ENCODE data around the gene RAET1G.
A peak's percentile ranks its signal among the peaks of the same experiment; 100 is the strongest.
"Not testable (repeated sequence)": the region's sequence is repeated elsewhere in the genome, so short reads cannot be mapped to it uniquely, and the experiment has no call there.

The RAET1G gene

GRCh38 chr6:149953390-149953789 is 30.5 kb upstream of the RAET1G start:
- DNase-seq: not testable (repeated sequence)

GRCh38 chr6:149951626-149952025 is 28.7 kb upstream of the RAET1G start:
- no peak for DNase-seq

DNA sequence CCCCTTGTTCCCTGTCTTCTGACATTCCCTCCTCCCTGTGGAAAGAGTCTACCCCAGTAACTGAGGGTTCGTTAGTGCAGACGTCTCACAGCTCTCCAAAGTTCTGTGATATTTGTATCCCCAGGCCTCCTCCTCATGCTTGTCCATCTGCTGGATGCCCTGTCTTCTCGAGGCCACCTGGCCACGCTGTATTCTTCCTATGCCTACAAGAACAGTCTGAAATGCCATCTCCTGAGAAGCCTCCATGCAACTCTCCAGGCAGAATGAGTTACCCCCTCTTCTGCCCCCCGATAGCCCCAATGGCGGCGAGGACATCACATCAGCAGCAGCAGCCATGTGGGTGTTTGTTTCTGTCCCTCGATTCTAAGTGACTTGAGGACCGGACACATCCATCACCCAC is 28.2 kb upstream of the RAET1G start:
- DNase-seq: no peak

DNA sequence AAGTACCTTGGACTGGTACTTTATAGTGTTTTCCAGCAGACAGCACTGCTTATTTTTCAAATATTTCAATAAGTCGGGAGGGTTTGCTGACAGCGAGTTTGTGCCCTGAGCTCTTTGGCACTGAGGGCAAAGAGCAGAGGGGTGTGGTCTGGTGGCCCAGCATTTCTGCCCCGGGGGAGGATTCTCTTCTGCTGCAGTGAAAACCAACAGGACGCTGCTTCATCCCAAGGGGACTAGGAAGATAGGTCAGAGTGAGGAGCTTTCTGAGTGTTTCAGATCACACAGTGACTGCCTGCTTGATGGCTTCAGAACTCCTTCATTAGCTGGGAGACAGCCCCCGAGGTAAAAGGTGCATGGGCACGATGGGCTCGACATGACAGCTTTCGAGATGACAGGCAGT is 27.5 kb upstream of the RAET1G start:
- DNase-seq: no peak

DNA sequence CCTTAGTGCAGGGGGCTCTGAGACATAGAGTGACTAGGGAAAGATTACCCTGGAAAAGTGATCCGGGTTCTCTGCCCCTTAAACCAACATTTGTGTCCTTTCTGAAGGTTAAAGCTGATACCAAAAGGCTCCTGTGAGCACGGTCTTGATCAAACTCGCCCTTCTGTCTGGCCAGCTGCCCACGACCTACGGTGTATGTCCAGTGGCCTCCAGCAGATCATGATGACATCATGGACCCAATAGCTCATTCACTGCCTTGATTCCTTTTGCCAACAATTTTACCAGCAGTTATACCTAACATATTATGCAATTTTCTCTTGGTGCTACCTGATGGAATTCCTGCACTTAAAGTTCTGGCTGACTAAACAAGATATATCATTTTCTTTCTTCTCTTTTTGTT is 25.7 kb upstream of the RAET1G start:
- DNase-seq: no peak

DNA sequence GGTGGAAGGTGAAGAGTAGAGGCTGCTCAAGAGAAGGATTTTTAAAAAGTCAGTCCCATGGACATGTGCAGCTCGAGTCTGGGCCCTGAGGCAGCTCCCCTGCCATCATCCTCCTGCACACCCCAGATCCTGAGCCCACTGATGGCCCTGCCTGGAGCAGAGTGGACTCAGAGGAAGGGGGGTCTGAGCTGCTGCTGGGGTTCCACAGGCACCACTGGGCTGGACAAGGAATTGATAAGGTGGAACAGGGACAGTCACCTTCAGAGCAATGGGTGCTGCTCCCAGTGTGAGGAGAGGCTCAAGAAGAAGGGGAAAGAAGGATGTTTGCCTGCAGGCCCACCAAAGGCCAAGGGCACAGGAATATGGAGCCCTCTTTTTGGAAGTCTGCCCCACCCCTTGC is 25.1 kb upstream of the RAET1G start:
- DNase-seq: no peak

GRCh38 chr6:149947533-149947932 is 24.6 kb upstream of the RAET1G start:
- DNase-seq: not testable (repeated sequence)

GRCh38 chr6:149946631-149947030 is 23.7 kb upstream of the RAET1G start:
- DNase-seq: not testable (repeated sequence)

DNA sequence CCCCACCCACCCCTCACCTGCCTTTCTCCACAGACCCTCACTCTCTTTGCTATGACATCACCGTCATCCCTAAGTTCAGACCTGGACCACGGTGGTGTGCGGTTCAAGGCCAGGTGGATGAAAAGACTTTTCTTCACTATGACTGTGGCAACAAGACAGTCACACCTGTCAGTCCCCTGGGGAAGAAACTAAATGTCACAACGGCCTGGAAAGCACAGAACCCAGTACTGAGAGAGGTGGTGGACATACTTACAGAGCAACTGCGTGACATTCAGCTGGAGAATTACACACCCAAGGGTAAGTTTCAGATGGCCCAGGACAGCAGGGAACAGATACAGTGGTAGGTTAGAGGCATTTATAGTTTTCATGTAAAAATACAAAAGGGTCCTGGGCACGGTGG is 22.4 kb upstream of the RAET1G start:
- DNase-seq: not testable (repeated sequence)

- DNase-seq: not testable (repeated sequence)
Observed at GRCh38 chr6:149943321-149943720, 20.4 kb upstream of the RAET1G start.

DNA sequence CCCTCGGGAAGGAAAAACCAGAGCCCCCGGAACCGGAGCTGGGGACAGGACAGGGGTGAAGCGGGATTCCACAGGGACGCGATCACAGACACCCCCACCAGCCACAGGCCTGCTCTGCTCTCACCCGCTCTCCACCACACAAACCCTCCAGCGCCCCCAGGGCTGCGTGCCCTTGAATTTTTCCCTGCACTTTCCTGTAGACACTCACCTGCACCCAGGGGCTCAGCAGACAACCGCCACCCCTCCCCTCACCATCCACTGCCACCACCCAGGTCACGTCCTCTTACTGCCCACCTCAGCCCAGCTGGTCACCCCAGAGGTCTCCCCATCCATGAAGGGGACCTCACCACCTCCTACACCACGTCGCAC is 19.5 kb upstream of the RAET1G start:
- DNase-seq: no peak

DNA sequence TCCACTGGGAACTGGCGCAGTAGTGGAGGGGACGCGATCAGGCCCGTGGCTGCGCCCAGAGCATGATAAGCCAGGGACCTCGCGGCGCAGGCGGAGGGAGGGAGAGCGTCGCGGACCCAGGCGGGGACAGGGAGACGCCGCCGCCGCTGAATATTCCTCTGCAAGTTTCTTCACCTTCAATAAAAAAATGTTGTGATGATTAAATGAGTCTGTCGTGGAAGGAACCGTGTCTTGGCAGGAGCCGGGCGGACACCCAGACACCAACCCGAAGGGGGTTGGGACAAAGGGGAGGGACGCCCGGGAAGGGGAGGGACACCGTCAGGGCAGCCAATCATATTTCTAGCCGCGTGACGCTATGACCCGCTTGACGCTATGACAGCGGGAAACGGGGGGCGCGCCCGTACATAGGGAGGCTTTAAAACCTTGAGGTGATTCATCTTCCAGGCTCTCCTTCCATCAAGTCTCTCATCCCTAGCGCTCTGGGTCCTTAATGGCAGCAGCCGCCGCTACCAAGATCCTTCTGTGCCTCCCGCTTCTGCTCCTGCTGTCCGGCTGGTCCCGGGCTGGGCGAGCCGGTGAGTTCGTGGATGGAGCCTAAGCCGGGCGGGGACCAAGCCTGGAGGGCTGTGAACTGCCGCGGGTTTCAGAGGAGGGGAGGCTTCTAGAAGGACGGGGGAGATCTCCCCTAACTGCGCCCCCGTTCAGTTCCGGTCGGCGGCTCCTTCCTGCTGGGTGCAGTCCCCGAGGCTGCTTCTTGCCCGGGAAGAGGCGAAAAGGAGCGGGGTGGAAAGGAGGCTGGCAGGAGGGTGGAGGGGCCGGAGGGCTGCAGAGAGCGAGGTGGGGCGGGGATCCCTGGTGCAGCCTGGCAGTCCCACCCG is 18.9 kb upstream of the RAET1G start, which contains the start of gene ULBP2:
TSS of gene ULBP2 (plus strand) at position 432 of the 878 bp plus-strand sequence. CDS start at position 491, 59 bp downstream.
- peak; percentile 88 for DNase-seq

- no peak for DNase-seq
Observed at GRCh38 chr6:149940672-149940982, 17.7 kb upstream of the RAET1G start.

- DNase-seq: no peak
Observed at GRCh38 chr6:149939909-149940671, 17.2 kb upstream of the RAET1G start.

DNA sequence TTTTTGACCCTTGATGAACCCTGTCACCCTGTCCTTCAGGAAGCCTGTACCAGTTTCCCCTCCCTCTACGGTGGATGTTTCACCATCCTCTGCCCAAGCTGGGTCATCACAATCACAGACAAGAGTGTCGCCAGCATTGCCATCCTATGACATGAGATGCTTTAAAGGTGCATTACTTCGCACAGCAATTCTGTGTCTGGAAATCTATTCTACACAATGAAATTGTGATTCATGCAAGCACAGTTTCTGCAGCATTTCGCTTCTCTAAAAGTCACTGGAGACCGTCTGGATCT is 16.4 kb upstream of the RAET1G start:
- no peak for DNase-seq

DNA sequence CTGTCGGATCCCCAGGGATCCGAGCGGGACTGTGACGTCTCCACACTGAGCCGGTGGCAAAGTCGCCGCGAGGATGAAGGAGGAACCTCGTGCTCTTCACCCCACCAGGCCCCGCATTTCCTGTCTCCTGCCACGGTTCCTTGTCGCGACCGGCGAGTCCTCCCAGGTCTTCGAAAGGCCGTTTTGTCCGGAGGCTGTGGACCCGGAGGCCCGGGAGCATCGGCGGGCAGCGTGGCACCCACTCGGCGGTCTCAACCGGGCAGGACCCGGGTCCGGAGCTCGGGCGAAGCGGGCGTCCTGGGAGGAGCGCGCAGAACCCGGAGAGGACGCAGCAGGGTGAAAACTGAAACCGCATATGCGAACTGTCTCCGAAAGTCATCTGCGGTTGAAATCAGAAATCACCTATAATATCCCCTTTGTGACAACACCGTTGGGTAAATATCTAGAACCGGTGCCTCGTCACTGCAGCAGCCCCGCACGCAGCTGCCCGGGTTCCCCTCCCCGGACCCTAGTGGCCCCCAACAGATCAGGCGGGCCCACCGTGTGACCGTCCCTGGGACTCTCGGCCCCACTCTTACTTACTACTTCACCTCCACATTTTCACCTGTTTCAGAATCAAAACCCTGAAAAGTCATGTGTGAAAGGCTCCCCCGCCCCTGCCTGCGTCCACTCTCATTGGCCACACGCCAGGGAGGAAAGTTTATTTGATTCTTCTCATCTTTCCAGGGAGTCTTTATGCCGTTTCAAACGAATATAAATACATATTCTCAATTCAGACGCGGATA is 15.8 kb upstream of the RAET1G start:
- peak; percentile 64 for DNase-seq

- DNase-seq: not testable (repeated sequence)
Observed at GRCh38 chr6:149938013-149938570, 15.2 kb upstream of the RAET1G start.

- DNase-seq: no peak
Observed at GRCh38 chr6:149936743-149937142, 13.8 kb upstream of the RAET1G start.

GRCh38 chr6:149935668-149936067 is 12.7 kb upstream of the RAET1G start:
- DNase-seq: no peak

- DNase-seq: no peak
Observed at GRCh38 chr6:149935246-149935645, 12.3 kb upstream of the RAET1G start.

- DNase-seq: peak; percentile 75
Observed at GRCh38 chr6:149934249-149935156, 11.6 kb upstream of the RAET1G start.

- DNase-seq: no peak
Observed at GRCh38 chr6:149933461-149933860, 10.5 kb upstream of the RAET1G start.
